WI38 (cell line): ENCODE data around the gene CD84.

ENCODE experiments used
- H3K4me3 ChIP-seq: 2 replicates; pipeline ENCODE4 v1.5.1; 2011; ENCODE audit warnings: low read depth, mild to moderate bottlenecking, control low read depth, low read length
- TF ChIP-seq, protein P1 (sequence below): IDR thresholded peaks from 2 replicates; pipeline ENCODE4 v1.5.1; 2012; ENCODE audit warnings: low read depth, mild to moderate bottlenecking, control low read depth, low read length

Gene CD84

DNA sequence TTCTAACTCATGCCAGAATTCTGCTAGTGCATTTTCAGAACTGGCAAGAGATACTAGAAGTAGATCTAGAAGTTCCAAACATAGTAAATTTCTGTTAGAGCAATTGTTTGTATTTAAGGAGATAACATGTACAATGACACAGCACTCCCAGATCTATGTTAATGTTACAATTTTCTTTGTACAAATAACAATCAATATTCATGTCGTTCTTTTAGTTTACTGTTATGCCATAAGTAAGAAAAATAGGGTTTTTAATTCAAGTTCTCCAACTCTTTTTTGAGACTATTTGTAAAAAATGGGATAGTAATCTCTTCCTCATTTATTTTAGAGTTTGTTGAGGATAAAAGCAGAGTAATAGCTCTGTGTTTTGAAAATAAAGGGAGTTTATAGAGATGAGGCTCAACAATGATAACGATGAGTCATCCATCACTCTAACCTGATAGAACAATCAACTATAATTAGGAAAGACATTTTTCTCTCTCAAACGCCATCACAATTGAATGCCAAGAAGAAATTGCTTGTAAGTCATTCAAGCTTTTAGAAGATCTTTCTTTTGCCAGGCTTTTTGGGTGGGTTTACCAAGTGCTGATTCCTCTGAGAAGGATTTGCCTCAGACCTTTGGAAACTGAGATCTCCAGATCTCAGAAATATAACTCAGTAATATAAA is 638 bp downstream of the CD84 start:
- H3K4me3 ChIP-seq: no peak overlapping the region
- TF ChIP-seq, protein P1, sequence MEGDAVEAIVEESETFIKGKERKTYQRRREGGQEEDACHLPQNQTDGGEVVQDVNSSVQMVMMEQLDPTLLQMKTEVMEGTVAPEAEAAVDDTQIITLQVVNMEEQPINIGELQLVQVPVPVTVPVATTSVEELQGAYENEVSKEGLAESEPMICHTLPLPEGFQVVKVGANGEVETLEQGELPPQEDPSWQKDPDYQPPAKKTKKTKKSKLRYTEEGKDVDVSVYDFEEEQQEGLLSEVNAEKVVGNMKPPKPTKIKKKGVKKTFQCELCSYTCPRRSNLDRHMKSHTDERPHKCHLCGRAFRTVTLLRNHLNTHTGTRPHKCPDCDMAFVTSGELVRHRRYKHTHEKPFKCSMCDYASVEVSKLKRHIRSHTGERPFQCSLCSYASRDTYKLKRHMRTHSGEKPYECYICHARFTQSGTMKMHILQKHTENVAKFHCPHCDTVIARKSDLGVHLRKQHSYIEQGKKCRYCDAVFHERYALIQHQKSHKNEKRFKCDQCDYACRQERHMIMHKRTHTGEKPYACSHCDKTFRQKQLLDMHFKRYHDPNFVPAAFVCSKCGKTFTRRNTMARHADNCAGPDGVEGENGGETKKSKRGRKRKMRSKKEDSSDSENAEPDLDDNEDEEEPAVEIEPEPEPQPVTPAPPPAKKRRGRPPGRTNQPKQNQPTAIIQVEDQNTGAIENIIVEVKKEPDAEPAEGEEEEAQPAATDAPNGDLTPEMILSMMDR: no peak

DNA sequence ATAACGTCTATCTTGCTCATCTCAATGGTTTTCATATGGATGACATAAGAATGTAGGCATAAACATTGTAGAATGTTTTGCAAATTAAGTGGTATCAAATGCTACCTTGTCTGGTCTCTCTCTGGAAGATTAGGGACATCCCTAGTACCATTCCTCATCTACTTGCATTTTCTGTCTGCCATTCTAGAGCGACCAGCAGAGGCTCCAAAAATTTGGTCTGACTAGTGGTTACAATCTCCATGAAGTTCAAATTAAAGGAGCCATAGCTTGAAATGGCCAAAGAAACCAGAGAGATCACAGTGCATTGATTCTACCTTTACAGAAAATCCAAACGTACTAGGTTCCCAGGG is 1.1 kb downstream of the CD84 start:
- H3K4me3 ChIP-seq: no peak overlapping the region
- TF ChIP-seq, protein P1: no peak

DNA sequence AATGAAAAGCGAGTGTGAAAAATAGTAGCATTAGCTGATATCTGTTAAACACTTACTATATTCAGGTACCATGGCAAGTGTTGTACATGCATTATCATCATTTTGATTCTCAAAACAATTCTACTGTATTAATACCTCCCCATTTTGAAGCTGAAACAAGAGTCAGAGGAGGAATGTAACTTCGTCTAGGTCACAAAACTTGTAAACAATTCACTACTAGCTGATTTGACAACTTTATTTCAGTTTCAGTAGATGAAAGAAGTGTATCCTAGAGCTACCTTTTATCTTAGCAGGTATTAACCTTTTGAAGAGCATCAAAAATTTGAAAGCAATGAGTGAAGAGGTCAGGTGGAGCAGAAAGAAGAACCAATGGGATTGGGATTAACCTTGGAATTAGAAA is 1.6 kb downstream of the CD84 start:
- TF ChIP-seq, protein P1: no peak
- H3K4me3 ChIP-seq: no peak overlapping the region

DNA sequence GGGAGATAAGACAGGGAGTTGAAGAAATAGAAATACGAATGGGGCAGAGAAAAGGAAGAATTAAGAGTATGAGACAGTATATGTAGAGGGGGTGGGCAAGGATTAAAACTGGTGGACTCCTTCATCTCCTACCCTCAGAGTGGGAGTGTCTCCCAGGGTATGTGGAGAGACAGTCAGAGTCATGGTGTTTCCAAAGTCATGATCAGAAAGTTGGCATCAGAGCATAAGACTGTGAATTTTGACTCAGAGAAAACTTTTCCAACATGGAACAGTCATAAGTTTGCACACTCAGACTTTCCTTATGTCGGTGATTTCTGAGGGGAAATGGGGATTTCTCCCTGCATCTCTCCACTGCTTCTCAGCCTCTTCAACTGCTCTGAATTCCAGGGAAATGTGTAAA is 2.4 kb downstream of the CD84 start:
- H3K4me3 ChIP-seq: no peak overlapping the region
- TF ChIP-seq, protein P1: no peak

GRCh38 chr1:160576390-160576789 is 2.9 kb downstream of the CD84 start:
- no peak overlapping the region for H3K4me3 ChIP-seq
- TF ChIP-seq, protein P1: no peak

- TF ChIP-seq, protein P1: no peak
- H3K4me3 ChIP-seq: no peak overlapping the region
These were observed 4.1 kb downstream of the CD84 start for GRCh38 chr1:160575112-160575664.

DNA sequence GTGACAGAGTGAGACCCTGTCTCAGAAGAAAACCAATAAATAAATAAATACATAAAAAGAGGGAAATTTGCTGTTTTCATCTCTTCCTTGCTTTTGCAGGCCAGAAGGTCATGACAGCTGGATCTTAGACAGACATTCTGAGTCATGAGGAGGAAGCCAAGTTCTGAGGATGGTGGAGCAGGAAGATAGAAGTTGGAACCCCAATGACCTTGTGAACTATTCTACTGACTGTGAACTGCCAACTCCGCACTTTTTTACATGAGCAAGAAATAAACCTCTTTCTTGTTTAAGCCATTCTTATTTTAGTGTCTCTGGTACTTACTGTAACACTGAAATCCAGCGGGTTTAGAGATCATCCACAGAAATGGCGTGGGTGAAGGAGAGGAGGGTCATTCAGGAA is 8.5 kb downstream of the CD84 start:
- no peak overlapping the region for H3K4me3 ChIP-seq
- TF ChIP-seq, protein P1: no peak
